GM18861 (cell line): ENCODE measurements around the gene LYPD3.

ENCODE experiments used
- ATAC-seq: cut with Tn5 transposase; IDR thresholded peaks from one replicate; pipeline ENCODE4 v1.9.1; 2021; ENCODE audit not compliant: unreplicated experiment

The LYPD3 gene

DNA sequence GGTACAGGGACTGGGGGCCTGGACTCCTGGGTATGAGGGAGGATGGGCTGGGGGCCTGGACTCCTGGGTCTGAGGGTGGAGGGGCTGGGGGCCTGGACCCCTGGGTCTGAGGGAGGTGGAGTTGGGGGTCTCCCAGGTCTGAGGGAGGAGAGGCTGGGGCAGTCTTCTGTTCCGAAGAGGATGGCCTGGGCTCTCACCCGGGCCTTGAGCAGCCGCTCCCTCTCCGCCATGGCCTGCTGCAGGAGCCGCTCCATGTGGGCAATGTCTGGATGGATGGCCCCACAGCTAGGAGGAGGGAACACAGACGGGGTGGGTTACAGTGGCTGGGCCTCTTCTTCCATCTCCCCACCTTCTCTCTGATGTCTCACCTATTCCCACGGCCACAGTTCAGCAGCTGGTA lies 21.0 kb upstream of the LYPD3 start:
- ATAC-seq: no peak

DNA sequence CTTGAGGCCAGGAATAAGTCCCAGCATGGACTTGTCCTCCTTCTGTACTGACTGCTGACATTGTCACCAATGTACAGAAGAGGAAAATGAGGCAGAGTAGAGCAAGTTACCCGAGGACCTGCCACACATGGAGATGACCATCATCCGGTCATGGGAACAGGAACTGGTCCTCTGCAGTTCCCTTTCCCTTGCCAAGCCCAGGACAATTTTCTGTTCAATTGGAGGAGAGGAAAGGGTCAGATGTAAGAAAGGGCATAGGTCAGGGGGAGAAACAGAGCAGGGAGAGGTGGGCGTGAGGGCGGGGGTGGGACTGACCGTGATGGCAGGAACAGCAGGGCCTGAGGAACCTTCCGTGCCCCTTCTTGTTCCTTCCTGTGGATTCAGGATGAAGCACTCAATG lies 20.5 kb upstream of the LYPD3 start:
- no peak for ATAC-seq

DNA sequence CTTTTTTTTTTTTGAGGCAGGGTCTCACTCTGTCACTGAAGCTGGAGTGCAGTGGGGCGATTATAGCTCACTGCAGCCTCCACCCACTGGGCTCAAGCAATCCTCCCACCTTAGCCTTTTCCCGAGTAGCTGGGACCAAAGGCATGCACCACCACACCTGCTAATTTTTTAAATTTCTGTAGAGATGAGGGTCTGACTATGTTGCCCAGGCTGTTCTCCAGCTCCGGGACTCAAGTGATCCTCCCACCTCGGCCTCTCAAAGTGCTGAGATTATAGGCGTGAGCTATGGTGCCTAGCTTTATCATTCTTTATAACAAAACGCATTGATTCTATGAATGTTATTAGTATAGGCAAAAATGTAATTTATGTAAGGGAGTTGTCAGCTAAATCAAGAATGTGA lies 17.9 kb upstream of the LYPD3 start:
- ATAC-seq: no peak

DNA sequence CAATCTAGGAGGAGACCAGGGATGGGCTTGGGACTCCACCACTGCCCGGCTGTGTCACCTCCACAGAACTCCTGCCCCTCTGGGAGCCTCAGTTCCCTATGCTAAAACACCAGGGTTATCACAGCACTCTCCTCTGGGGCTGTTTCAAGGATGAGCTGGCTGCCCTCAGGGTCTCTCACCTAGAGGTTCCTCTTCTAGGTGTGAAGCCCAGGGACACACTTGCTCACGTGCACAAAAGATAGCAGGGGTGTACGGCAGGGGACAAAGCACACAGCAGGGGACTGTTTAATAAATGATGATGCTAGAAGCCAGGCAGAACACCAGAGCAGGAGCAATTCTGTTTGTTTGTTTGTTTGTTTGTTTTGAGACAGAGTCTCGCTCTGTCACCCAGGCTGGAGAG lies 16.8 kb upstream of the LYPD3 start:
- ATAC-seq: no peak

DNA sequence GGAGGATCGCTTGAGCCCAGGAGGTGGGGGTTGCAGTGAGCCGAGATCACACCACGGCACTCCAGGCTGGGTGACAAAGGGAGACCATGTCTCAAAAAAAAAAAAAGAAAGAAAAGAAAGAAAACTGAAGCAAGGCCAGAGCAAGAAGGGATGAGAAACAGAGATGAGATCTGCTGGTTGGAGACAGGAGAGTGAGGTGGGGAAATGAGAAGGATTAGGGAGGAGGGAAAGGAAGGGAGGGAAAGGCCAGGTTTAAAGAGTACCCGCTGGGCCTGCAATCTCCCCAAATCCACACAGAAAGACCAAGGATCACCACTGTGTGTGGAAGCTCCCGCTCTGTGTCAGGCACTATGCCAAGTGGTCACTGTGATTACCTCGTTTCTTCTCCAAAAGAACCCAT lies 16.3 kb upstream of the LYPD3 start:
- no peak for ATAC-seq

DNA sequence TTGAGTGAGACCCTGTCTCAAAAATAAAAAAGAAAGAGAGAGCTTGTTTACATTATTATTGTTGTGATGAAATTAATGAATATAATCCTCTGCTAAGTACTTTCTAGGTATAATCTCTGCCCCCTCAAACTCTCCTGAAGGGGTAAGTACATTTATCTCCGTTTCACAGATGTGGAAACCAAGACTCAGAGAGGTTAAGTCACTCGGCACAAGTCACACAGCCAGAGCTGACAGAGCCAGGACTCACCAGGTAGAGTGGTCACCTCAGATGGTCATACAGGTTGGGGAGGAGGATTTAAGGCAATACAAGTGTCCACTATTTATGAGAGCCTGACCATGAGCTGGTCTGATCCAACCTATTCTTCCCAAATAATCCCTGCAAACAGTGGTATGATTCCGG lies 15.2 kb upstream of the LYPD3 start:
- ATAC-seq: no peak

DNA sequence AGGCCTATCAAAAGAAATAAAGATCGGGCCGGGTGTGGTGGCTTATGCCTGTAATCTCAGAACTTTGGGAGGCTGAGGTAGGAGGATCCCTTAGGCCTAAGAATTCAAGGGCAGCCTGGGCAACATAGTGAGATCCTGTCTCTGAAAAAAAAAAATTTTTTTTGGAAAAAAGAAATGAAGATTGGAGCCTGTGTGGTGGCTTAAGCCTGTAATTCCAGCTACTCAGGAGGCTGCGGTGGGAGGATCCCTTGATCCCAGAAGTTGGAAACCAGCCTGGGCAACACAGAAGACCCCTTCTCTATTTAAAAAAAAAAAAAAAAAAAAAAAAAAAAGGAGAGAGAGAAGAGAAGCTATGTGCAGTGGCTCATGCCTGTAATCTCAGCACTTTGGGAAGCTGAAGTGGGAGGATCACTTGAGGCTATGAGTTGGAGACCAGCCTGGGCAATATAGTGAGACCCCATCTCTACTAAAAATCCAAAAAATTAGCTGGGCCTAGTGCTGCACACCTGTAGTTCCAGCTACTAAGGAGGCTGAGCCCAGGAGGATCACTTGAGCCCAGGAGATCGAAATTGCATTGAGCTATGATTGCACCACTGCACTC lies 14.7 kb upstream of the LYPD3 start:
- ATAC-seq: no peak

DNA sequence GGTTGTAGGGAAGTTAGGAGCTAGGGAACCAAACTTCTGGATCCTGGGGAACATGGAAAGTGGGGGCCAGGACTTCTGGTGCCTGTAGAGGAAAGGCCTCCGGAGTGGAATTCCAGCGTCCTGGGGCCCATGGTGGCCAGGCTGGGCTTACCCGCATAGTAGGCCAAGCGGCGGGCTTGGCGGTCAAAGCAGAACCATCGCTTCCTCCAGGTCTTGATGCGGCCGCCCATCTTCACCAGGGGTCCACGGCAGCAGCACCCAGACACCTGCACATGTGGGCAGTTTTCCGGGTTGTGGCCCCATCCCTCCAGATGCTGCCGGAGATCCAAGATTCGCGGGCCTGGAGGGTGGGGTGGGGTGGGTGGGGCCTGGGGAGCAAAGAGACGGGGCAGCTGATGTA lies 13.8 kb upstream of the LYPD3 start:
- ATAC-seq: no peak

DNA sequence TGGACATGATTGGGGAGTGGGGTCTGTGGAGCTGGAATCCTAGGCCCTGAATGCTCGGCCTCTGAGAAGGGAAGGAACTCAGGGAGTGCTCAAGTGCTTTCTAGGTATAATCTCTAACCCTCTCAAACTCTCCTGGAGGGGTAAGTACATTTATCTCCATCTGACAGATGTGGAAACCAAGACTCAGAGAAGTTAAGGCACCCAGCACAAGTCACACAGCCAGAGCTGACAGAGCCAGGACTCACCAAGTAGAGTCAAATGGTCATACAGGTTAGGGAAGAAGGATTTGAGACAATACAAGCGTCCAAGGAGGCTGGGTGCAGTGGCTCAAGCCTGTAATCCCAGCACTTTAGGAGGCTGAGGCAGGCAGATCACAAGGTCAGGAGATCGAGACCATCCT lies 12.9 kb upstream of the LYPD3 start:
- no peak for ATAC-seq

DNA sequence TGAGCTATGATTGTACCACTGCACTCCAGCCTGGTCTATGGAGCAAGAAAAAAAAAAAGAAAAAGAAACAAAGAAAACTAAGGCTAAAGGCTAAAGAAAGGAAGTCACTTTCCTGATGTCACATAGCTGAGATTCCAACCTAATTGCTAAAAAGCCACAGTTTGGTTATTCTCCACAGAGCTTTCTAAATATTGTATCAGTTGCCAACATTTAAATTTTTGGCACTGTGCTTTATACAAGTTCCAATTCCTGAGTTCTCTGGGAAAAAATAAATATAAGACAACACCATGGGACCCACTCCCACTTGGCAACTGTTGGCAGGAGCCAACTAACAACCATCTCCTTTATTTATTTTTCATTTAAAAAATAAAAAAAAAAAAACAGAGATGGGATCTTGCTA lies 11.2 kb upstream of the LYPD3 start:
- ATAC-seq: no peak

DNA sequence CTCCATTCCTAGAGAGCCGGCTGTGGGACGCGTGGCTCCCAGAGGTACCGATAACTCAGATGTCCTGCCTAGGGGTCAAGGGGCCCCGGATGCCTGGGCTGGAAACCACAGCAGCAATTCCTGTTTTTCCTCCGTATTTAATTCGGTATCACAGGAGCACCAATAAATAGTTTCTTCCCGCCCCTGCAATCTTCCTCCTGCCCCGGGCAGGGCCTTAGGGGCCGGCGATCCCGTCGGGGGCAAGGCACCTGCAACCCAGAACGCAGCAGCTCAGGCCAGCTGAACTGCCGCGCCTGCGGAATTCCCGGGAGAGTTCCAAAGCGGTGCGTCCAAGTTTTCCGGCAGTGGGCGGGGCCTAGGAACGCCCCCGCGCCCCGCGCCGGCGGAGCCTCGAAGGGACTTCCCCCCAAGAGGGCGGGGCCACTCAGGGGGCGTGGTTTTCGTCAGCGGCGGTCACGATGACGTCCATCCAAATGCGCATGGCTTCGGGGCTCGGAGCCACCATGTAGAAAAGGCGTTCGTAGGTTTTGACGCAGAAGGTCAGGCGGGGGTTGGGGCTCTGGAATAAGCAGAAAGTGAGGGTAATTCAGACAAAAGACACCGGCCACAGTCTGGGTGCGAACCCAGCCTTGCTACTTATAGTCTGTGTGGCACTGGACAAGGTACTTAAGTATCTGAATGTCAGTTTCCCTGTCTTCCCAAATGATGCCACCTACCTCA lies 9.7 kb upstream of the LYPD3 start:
- ATAC-seq: peak; percentile 77

DNA sequence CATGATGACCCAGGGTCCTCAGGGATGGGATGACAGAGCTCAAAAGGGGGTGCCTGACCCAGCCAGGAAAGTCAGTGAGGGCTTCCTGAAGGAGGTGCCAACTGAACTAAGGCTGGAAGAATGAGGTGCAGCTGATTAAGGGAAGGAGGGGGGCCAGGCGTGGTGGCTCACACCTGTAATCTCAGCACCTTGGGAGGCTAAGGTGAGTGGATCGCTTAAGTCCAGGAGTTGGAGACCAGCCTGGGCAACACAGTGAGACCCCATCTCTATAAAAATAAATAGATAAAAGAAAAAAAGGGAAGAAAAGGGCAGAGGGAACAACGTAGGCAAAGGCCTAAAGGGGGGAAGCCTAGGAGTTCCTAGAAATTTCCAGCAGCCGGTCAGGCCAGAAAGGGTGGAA lies 9.1 kb upstream of the LYPD3 start:
- ATAC-seq: no peak

DNA sequence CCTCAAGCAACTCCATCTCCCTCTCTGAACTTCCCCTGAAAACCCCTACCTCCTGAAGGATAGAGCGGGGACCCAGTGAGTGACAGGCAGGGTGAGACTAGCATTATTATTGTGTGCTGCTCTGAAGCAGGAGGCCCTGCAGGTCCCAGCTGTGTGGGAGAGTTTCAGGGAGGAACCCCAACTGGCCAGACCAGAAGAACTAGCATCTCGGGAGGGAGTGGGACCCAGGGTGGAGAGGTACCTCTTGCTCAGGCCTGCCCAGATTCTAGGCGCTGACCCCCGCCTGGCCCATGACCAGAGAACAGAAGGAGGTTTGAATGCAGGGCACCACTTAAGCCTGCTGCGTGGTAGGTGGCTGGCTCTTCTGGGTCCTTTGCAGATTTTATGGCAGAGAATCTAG lies 5.7 kb upstream of the LYPD3 start:
- ATAC-seq: no peak

DNA sequence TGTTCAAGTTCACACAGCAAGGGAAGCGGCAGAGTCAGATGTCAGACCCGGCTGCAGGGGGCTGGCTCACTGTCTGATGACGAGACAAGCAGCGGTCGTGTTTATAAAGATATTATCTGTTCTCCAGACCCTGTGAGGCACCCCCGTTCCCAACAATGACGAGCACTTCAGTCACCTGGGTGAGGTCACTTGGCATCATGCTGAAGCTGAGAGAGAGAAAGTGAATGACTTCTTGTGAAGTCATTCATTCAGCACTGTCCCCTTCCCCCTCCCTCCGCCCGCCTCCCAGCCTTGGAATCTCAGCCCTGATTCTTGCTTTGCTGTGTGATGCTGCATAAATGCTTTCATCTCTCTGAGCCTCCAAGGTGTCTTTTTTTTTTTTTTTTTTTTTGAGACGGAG lies 4.9 kb upstream of the LYPD3 start:
- ATAC-seq: no peak

DNA sequence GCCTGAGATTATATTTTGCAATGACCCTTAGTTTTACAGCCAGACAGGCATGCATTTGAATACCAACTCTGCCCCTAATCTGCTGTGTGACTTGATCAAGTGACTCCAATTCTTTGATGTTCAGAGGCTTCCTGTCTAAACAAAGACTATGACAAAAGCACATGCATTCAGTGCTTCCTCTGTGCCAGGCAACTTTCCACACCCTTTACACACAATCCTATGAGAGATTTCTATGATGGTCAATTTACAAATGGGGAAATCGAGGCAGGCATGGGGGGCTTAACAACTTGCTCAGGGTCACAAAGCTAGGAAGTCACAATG lies 3.7 kb upstream of the LYPD3 start:
- no peak for ATAC-seq

DNA sequence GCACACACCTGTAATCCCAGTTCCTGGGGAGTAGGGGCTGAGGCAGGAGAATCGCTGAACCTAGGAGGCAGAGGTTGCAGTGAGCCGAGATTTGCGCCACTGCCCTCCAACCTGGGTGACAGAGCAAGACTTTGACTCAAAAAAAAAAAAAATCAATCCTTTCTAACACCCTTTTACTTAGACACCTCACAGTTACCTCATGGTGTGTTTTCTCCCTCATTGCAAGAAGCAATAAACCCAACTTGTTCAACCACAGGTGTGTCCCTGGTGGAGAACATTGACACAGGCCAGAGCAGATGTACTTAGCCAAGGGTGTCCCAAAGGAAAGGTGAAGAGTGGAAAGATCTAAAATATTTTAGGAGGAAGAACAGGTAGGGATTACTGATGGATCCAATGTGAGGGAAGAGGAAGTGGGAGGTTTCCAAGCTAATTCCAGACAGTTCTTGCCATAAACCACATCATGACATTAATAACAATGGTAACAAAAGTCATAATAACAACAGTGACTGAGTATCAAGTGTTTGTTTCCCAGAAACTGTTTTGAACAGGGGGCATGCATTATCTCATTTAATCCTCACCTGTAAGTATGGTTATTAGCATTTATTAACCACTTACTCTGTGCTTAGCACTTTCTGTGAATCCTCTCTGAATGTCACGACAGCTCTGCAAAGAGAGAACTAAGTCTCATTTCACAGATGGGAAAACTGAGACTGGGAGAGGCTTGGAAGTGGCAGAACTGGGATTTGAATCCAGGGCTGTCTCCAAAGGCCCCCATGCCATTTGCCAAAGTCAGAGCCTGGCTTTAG lies 3.1 kb upstream of the LYPD3 start:
- no peak for ATAC-seq

DNA sequence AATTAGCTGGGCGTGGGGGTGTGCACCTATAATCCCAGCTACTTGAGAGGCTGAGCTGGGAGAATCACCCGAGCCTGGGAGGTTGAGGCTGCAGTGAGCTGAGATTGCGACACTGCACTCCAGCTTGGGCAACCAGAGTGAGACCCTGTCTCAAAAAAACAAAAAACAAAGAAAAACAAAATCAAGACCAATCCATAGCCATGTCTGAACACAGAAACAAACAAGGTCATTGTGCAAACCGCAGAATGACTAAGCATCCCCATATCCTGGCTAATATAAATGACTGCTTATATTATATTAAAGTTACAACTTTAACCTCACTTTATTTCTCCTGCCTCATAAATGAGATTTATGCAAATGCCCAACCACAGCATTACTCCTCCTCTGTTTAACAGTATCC lies 2.3 kb upstream of the LYPD3 start:
- ATAC-seq: no peak

DNA sequence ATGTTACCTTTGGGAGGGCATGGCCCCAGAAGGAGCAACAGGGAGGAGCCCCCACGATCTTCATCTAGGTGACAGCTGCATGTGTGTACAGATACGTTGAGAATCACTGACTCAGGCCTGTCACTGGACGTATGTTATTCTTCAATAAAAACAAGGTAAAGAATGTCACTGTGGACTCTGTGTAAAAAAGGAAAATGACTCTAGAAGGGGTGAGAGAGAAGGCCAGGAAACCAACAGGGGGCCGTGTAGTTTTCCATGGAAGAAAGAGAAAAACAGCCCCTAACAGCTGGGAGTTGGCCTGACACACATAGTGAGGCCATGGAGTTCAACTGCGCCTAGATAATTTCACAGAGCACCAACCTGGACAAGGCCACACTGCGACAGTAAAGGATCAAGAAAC lies 1.9 kb upstream of the LYPD3 start:
- ATAC-seq: no peak

DNA sequence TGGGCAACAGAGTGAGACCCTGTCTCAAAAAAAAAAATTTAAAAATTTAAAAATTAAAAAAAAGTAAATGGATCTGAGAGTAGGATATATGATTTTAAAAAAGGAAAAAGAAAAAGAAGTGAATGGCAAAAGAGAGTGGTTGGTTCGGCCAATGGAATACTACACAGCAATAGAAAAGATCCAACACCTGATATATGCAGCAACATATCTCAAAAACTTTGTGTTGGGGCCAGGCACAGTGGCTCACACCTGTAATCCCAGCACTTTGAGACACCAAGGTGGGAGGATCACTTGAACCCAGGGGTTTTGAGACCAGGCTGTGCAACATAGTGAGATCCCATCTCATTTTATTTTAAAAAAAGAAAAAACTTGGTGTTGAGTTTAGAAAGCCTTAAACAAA lies 1.4 kb upstream of the LYPD3 start:
- ATAC-seq: no peak

DNA sequence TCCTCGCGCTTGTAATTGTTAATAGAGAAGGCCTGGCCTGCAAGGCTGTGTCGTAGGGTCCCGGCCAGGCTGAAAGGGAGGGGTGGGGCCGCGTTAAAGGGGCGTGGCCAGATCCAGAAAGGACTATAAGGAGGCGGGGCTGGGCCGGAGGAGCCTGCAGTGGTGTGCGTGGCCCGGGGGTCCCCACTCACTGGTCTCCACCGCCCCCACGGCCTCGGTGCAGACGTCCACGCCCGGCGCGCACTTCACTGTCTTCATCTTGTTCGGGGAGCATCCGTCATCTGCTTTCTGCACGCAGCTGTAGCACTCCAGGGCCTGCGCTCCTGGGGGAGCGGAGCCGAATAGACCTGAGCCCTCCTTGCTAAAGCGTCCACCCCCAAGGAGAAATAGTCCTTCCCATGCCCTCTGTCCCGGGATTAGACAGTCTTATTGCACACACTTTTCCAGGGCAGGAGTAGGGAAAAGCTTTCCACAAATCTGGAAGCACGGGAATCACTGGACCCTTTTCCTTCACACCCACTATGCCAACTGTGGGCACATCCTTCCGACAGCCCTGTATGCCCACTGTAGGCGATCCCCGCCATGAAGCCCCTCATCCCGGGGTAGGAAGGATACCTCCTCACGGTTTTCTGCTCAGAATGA lies 1.2 kb downstream of the LYPD3 start:
- peak; percentile 30 for ATAC-seq

DNA sequence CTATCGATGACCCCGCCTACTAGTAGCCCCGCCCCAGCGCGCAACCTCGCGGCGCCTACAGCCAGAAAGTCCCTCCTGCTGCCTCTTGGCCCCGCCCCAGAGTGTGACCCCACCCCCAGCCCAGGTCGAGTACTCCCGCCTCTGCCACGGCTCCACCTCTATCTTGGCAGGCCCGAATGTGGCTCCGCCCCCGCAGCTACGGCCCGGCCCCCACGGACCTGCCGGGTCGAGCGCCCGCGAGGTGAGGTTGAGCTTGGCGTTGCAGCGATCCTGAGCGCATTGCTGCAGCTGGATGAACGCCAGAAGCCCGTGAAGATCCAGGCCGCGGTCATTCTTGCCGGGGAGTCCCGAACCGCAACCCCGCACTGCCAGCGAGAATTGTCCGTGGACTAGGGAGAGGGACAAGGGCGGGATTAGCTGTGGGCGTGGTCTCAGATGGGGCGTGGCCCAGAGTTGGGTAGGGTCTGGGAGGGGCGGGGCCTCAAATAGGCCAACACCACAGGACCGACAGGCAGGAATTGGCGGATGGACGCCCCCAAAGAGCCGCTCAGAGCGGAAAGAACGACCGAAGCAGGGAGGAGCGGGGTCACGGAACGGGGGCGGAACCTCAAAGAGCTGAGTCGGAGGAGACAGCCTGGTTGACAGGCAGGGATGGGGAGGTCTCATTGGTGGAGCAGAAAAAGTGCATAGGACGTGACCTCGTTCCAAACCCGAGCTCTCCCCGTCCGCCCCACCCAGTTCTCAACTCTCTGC lies 1.9 kb downstream of the LYPD3 start:
- ATAC-seq: peak; percentile 47
